CD14-positive monocyte (primary cell): Measurements from ENCODE around the gene SLC38A9. TPM values are rescaled to one million over a fixed set of nuclear protein-coding genes. Genes with fewer than 3 reads are reported as not detected.

ENCODE experiments used
- DNase-seq, 3 donors: peaks; one replicate each; pipeline ENCODE4 v3.0.0-alpha.2; 2011 to 2022
- H2AFZ ChIP-seq: 2 replicates; pipeline ENCODE4 v1.6.0; 2012; ENCODE audit warnings: mild to moderate bottlenecking, low read depth, low read length, inconsistent platforms; ENCODE audit not compliant: insufficient read depth, poor library complexity, severe bottlenecking
- H3K27ac ChIP-seq, 2 donors: 1 replicate in 1 of 2; 2 replicates in 1 of 2; pipeline ENCODE4 v1.5.1; 2012 to 2013; ENCODE audit warnings: low read length in 2 of 2, control low read depth in 1 of 2, inconsistent platforms in 1 of 2, low read depth in 1 of 2, mild to moderate bottlenecking in 1 of 2
- H3K27me3 ChIP-seq, 2 donors: one replicate each; pipeline versions ENCODE4 v1.6.0 to v1.6.1; 2011 to 2013; ENCODE audit warnings: low read length in 2 of 2; ENCODE audit not compliant: control insufficient read depth in 2 of 2, insufficient read depth in 2 of 2
- H3K36me3 ChIP-seq, 2 donors: replicated peaks in 1 of 2; 1 replicate in 1 of 2; 2 replicates in 1 of 2; pipeline versions ENCODE4 v1.5.1 to v1.6.1; 2012 to 2013; ENCODE audit warnings: low read length in 2 of 2, control low read depth in 1 of 2, inconsistent platforms in 1 of 2, mild to moderate bottlenecking in 1 of 2; ENCODE audit not compliant: insufficient read depth in 2 of 2, control insufficient read depth in 1 of 2
- H3K4me1 ChIP-seq, 2 donors: 1 replicate in 1 of 2; 2 replicates in 1 of 2; pipeline versions ENCODE4 v1.5.1 to v1.6.1; 2012 to 2013; ENCODE audit warnings: low read length in 2 of 2, control low read depth in 1 of 2, inconsistent platforms in 1 of 2, mild to moderate bottlenecking in 1 of 2, moderate library complexity in 1 of 2; ENCODE audit not compliant: insufficient read depth in 2 of 2, control insufficient read depth in 1 of 2
- H3K4me2 ChIP-seq: replicated peaks from 2 replicates; pipeline ENCODE3; 2012; ENCODE audit warnings: low read length, moderate library complexity, mild to moderate bottlenecking; ENCODE audit not compliant: poor library complexity, severe bottlenecking; ENCODE audit errors: extremely low read depth
- H3K4me3 ChIP-seq, 3 experiments: fragments of 200-600 bp in 1 of 3; sonication (generic) in 1 of 3; replicated peaks in 1 of 3; 1 replicate in 2 of 3; 2 replicates in 1 of 3; pipeline ENCODE4 v1.5.1; 2011 to 2013; ENCODE audit warnings: low read length in 3 of 3, mild to moderate bottlenecking in 3 of 3, control low read depth in 2 of 3, low read depth in 2 of 3, inconsistent platforms in 1 of 3, moderate library complexity in 1 of 3
- H3K79me2 ChIP-seq: 2 replicates; pipeline ENCODE4 v1.6.0; 2012; ENCODE audit warnings: mild to moderate bottlenecking, control low read depth, inconsistent platforms, low read length, moderate library complexity; ENCODE audit not compliant: insufficient read depth
- H3K9ac ChIP-seq: 2 replicates; pipeline ENCODE4 v1.6.0; 2017; ENCODE audit warnings: low read length, mild to moderate bottlenecking; ENCODE audit not compliant: insufficient read depth, poor library complexity, severe bottlenecking
- H3K9me3 ChIP-seq, 2 donors: replicated peaks in 1 of 2; 1 replicate in 1 of 2; 2 replicates in 1 of 2; pipeline versions ENCODE4 v1.5.1 to v1.6.1; 2012 to 2013; ENCODE audit warnings: low read length in 2 of 2, control low read depth in 1 of 2; ENCODE audit not compliant: control insufficient read depth in 1 of 2, insufficient read depth in 1 of 2
- H4K20me1 ChIP-seq: 2 replicates; pipeline ENCODE4 v1.6.0; 2012; ENCODE audit warnings: mild to moderate bottlenecking, low read length, control low read depth, moderate library complexity; ENCODE audit not compliant: insufficient read depth
- H3K27ac Mint-ChIP-seq, 7 donors: one replicate each; pipeline ENCODE4 v1.8.0; 2020; ENCODE audit warnings: mild to moderate bottlenecking in 7 of 7, mixed read lengths in 7 of 7, moderate library complexity in 6 of 7, inconsistent platforms in 2 of 7
- H3K27me3 Mint-ChIP-seq, 3 donors: one replicate each; pipeline ENCODE4 v1.8.0; 2021 to 2022; ENCODE audit warnings: low read depth in 3 of 3, mild to moderate bottlenecking in 3 of 3, mixed read lengths in 3 of 3, moderate library complexity in 3 of 3, inconsistent platforms in 1 of 3
- H3K36me3 Mint-ChIP-seq, 2 donors: one replicate each; pipeline ENCODE4 v1.8.0; 2020; ENCODE audit warnings: mixed read lengths in 2 of 2, inconsistent platforms in 1 of 2, mild to moderate bottlenecking in 1 of 2
- H3K4me1 Mint-ChIP-seq: one replicate; pipeline ENCODE4 v1.8.0; 2020; ENCODE audit warnings: mild to moderate bottlenecking, mixed read lengths
- H3K4me3 Mint-ChIP-seq, 2 donors: one replicate each; pipeline ENCODE4 v1.8.0; 2020; ENCODE audit warnings: mild to moderate bottlenecking in 2 of 2, mixed read lengths in 2 of 2, moderate library complexity in 1 of 2
- H3K9me3 Mint-ChIP-seq, 7 donors: one replicate each; pipeline ENCODE4 v1.8.0; 2020 to 2022; ENCODE audit warnings: mixed read lengths in 7 of 7, mild to moderate bottlenecking in 6 of 7, moderate library complexity in 6 of 7, inconsistent platforms in 2 of 7
- WGBS: methylation state at CpG from one replicate; pipeline ENCODE4 v1.1.5; 2013; ENCODE audit warnings: missing lambda C conversion rate; ENCODE audit not compliant: insufficient coverage; 5-methylcytosine and 5-hydroxymethylcytosine counted together
- intact Hi-C, 2 donors: fragments of 100-400 bp; cut with micrococcal nuclease; formaldehyde crosslinking; loops; one replicate each; pipeline versions ENCODE4 v1.15.0 to v1.15.1; 2023
- polyA plus RNA-seq, 3 donors: library from polyadenylated mRNA; depleted of rRNA in 1 of 3; unstranded in 2 of 3; stranded (reverse) in 1 of 3; fragments of 300-500 nt in 2 of 3; fragments of >200 nt in 1 of 3; fragmentation: Illumina TruSeq in 2 of 3; gene quantifications; 1 replicate in 2 of 3; 2 replicates in 1 of 3; pipeline ENCODE4 v1.2.3, GENCODE V29; 2012 to 2021
- TF ChIP-seq, protein P1 (sequence below): fragments of 200-600 bp; IDR thresholded peaks from one replicate; pipeline ENCODE4 v1.8.0; 2022; ENCODE audit warnings: antibody characterized with exemption, mild to moderate bottlenecking

Gene SLC38A9
- polyA plus RNA-seq, 3 donors: 10.7 to 15.2 (median 14.1) TPM

DNA sequence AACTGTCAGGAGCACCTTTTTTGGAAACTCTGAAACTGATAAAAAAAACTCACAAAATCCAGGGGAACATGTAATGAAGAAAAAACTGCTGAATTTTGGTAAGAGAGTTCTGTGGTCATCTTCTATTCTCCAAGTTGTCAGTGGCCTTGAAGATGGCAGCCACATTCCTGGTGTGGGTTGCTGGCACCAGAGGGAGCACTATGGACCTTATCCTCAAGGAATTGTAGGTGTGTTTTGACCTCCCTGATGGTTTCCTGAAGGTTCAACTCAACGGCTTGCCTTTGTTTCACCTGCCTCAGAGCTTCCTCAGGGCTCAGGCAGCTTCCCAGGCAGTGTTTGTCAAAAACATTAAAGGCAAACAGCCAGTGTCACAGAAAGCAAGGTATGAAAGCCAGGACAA, 2.2 kb upstream of the SLC38A9 start:
- intact Hi-C loops: loop anchor here in 1 of 2 donors (10.0 kb wide), 1 partner anchor 190 kb away; no protein-coding TSS in a partner anchor

GRCh38 chr5:55713871-55714270, 1.7 kb upstream of the SLC38A9 start:
- Histone ChIP-seq H3K36me3 (peaks cover 2 to 4% of the 10 kb centered on the region in 2 donors), H3K9ac (no peak overlapping the region), H3K9me3 (no peaks in the 10 kb centered on the region), H3K79me2 (peaks cover 17% of the 10 kb centered on the region), H4K20me1 (no peaks in the 10 kb centered on the region), H3K4me3 (no peak overlapping the region), H3K4me2 (no peak overlapping the region), H3K4me1 (peaks cover 12 to 18% of the 10 kb centered on the region in 2 donors), H3K27me3 (no peaks in the 10 kb centered on the region), H3K27ac (no peak overlapping the region), H2AFZ (no peak overlapping the region)
- intact Hi-C loops: loop anchor here in 1 of 2 donors (10.0 kb wide), 1 partner anchor 191 kb away; no protein-coding TSS in a partner anchor
- Mint-ChIP-seq H3K36me3 (peaks cover 2 to 3% of the 10 kb centered on the region in 2 donors), H3K4me1 (peaks cover 13% of the 10 kb centered on the region), H3K27me3 (peaks cover 0 to 4% (median 4%) of the 10 kb centered on the region in 3 donors), H3K4me3 (no peak overlapping the region), H3K9me3 (peaks cover 0 to 8% (median 3%) of the 10 kb centered on the region in 7 donors), H3K27ac (no peak overlapping the region)
- no peak for DNase-seq
- TF ChIP-seq, protein P1, sequence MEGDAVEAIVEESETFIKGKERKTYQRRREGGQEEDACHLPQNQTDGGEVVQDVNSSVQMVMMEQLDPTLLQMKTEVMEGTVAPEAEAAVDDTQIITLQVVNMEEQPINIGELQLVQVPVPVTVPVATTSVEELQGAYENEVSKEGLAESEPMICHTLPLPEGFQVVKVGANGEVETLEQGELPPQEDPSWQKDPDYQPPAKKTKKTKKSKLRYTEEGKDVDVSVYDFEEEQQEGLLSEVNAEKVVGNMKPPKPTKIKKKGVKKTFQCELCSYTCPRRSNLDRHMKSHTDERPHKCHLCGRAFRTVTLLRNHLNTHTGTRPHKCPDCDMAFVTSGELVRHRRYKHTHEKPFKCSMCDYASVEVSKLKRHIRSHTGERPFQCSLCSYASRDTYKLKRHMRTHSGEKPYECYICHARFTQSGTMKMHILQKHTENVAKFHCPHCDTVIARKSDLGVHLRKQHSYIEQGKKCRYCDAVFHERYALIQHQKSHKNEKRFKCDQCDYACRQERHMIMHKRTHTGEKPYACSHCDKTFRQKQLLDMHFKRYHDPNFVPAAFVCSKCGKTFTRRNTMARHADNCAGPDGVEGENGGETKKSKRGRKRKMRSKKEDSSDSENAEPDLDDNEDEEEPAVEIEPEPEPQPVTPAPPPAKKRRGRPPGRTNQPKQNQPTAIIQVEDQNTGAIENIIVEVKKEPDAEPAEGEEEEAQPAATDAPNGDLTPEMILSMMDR: no peak
- 100% methylated on average over 1 of the region's 3 CpGs for WGBS

More for the DNA sequence above, 2.2 kb upstream of the SLC38A9 start:
- Mint-ChIP-seq H3K36me3 (peaks cover 0 to 2% of the 10 kb centered on the region in 2 donors), H3K27me3 (peaks cover 0 to 4% (median 4%) of the 10 kb centered on the region in 3 donors), H3K9me3 (peaks cover 0 to 12% (median 4%) of the 10 kb centered on the region in 7 donors), H3K4me3 (no peak overlapping the region), H3K4me1 (peaks cover 13% of the 10 kb centered on the region), H3K27ac (no peak overlapping the region)
- Histone ChIP-seq H3K36me3 (no peaks in the 10 kb centered on the region), H3K9ac (no peak overlapping the region), H3K4me3 (no peak overlapping the region), H4K20me1 (no peaks in the 10 kb centered on the region), H3K4me2 (no peak overlapping the region), H3K4me1 (peaks cover 12 to 18% of the 10 kb centered on the region in 2 donors), H3K9me3 (no peaks in the 10 kb centered on the region), H2AFZ (peak overlapping the region; percentile 10), H3K27ac (no peak overlapping the region), H3K27me3 (no peaks in the 10 kb centered on the region), H3K79me2 (peaks cover 15% of the 10 kb centered on the region)
- 100% methylated on average over 1 of the region's 1 CpG for WGBS
- no peak for DNase-seq
- TF ChIP-seq, protein P1: no peak
